ENCODE results near the gene HHATL. TPM values are rescaled to one million over a fixed set of nuclear protein-coding genes. Genes with fewer than 3 reads are reported as not detected.

The HHATL gene
- total RNA-seq, 2 experiments from 2014 or later, result not detected

DNA sequence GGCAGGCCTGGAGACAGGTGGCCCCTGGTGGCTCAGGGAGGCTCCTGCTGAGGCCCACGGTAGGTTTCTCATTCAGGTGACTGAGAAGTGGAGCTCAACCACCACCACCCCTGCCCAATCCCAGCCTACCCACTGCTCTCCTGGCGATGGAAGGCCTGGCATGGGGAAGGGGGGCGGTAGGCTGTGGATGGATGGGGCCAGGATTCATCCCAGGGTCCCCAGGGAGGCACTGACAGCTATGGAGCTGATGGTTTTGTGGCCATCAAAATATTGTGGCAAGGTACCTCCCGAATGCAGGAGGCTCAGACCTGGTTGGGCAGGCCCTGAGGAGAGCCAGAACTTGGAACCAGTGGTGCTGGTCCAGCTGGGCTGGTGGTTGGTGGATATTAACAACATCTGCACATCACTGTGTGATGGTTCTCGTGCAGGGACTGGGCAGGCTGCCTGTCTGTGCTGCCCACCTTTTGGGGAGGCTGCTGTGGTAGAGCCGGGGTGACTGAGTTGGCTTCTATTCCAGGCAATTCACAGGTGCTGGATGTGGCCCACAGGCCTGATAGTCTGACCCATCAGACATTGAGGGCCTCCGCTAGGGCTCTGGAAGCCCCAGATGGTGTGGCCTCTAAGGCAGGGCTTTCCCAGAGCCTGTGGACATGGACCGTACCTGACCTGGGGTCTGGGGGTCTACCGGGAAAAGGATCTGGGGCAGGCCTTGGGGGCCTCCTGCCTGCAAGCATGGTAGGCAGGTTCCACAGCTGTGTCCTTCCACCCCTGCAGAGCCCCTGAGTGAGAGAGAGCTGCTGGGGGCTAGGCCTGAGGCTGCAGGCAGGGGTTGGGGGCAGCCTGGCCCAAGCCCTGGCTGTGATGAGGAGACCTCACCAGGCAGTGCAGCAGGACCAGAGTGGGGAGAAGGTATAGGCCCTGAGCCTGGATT is 45.7 kb downstream of the HHATL start:
- POLR2A ChIA-PET, result no interaction called here
- H3K4me2 ChIP-seq (ENCODE audit: low read length), result no peak overlapping the region
- H4K20me1 ChIP-seq (ENCODE audit: insufficient read depth, low read length), result no peaks in the 10 kb centered on the region
- CTCF ChIA-PET (ENCODE audit: unreplicated experiment), result no interaction called here
- H3K4me3 ChIP-seq (ENCODE audit: low read depth, low read length, poor library complexity, severe bottlenecking), result no peak overlapping the region
- H3K9me3 ChIP-seq (ENCODE audit: low read length), result no peaks in the 10 kb centered on the region
- DNase-seq (ENCODE audit: low spot score), result no peak
- H3K27ac ChIP-seq (ENCODE audit: low read depth, low read length, poor library complexity, severe bottlenecking), result no peak overlapping the region
- BruUV-seq (replicated peaks), result no TSS peak
- intact Hi-C loops (cut with micrococcal nuclease; ENCODE audit: unreplicated experiment), result loop anchor here (10.0 kb wide), 1 partner anchor 88 kb away; no protein-coding TSS in a partner anchor
- TF ChIP-seq, protein P1, sequence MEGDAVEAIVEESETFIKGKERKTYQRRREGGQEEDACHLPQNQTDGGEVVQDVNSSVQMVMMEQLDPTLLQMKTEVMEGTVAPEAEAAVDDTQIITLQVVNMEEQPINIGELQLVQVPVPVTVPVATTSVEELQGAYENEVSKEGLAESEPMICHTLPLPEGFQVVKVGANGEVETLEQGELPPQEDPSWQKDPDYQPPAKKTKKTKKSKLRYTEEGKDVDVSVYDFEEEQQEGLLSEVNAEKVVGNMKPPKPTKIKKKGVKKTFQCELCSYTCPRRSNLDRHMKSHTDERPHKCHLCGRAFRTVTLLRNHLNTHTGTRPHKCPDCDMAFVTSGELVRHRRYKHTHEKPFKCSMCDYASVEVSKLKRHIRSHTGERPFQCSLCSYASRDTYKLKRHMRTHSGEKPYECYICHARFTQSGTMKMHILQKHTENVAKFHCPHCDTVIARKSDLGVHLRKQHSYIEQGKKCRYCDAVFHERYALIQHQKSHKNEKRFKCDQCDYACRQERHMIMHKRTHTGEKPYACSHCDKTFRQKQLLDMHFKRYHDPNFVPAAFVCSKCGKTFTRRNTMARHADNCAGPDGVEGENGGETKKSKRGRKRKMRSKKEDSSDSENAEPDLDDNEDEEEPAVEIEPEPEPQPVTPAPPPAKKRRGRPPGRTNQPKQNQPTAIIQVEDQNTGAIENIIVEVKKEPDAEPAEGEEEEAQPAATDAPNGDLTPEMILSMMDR (conservative IDR thresholded peaks at IDR 0.05; ENCODE audit: low read length), result no peak
- no peak for TF ChIP-seq EZH2phosphoT487 (IDR thresholded peaks at IDR 0.05; ENCODE audit: borderline replicate concordance, low read depth, low read length)
- H3K36me3 ChIP-seq (ENCODE audit: insufficient read depth, low read length), result no peaks in the 10 kb centered on the region
- H3K79me2 ChIP-seq (ENCODE audit: insufficient read depth, low read depth, low read length), result no peaks in the 10 kb centered on the region
- no peak overlapping the region for H2AFZ ChIP-seq (ENCODE audit: low read length)
- H3K4me1 ChIP-seq (ENCODE audit: insufficient read depth, low read length, poor library complexity, severe bottlenecking), result peaks cover 5% of the 10 kb centered on the region
- no peaks in the 10 kb centered on the region for H3K9me2 ChIP-seq (ENCODE audit: insufficient read depth, low read length)

DNA sequence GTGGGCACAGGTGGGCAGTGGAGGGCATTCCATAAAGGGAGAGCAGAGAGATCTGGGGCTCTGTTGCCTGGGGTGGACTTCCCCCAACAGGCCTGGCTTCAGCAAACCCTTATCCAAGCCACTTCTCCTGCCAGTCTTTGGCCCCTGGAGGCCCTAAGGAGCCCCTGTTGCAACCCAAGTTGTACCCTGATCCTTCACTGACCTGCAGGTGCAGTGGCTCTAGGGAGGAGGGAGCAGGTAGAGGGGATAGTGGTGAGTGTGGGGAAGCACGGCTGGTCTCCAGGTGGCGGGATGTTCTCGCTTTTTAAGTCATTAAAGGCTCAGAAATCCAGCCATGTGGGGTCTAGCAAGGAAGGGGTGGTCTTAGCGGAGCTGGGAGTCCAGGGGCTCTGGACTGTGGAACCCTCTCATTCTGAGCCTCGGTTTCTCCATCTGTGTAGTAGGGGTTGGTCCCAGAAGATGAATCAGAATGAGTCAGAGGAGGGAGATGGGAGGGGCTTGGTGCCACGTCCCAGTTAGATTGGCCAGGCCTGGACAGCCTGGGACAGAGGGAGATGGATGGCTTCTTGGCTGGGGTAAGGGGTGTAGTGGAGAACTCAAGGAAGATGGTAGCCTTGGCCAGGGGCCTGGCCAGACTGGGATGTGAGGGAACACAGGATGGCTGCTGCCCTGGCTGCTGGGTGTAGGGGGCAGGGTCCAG is 46.5 kb downstream of the HHATL start:
- no peak overlapping the region for H3K4me2 ChIP-seq (ENCODE audit: low read length)
- CTCF ChIA-PET (ENCODE audit: unreplicated experiment), result no interaction called here
- TF ChIP-seq, protein P1 (conservative IDR thresholded peaks at IDR 0.05; ENCODE audit: low read length), result no peak
- no peak for TF ChIP-seq EZH2phosphoT487 (IDR thresholded peaks at IDR 0.05; ENCODE audit: borderline replicate concordance, low read depth, low read length)
- intact Hi-C loops (cut with micrococcal nuclease; ENCODE audit: unreplicated experiment), result loop anchor here (10.0 kb wide), 1 partner anchor 89 kb away; no protein-coding TSS in a partner anchor
- POLR2A ChIA-PET, result no interaction called here
- BruUV-seq (replicated peaks), result no TSS peak
- H3K27ac ChIP-seq (ENCODE audit: low read depth, low read length, poor library complexity, severe bottlenecking), result no peak overlapping the region
- no peaks in the 10 kb centered on the region for H3K9me2 ChIP-seq (ENCODE audit: insufficient read depth, low read length)
- no peaks in the 10 kb centered on the region for H3K36me3 ChIP-seq (ENCODE audit: insufficient read depth, low read length)
- H3K79me2 ChIP-seq (ENCODE audit: insufficient read depth, low read depth, low read length), result no peaks in the 10 kb centered on the region
- no peaks in the 10 kb centered on the region for H3K9me3 ChIP-seq (ENCODE audit: low read length)
- peaks cover 5% of the 10 kb centered on the region for H3K4me1 ChIP-seq (ENCODE audit: insufficient read depth, low read length, poor library complexity, severe bottlenecking)
- DNase-seq (ENCODE audit: low spot score), result no peak
- no peak overlapping the region for H2AFZ ChIP-seq (ENCODE audit: low read length)
- no peaks in the 10 kb centered on the region for H4K20me1 ChIP-seq (ENCODE audit: insufficient read depth, low read length)
- no peak overlapping the region for H3K4me3 ChIP-seq (ENCODE audit: low read depth, low read length, poor library complexity, severe bottlenecking)
